ENCODE data around the gene MAPK8. TPM values are rescaled to one million over a fixed set of nuclear protein-coding genes. Genes with fewer than 3 reads are reported as not detected.

The MAPK8 gene
- total and polyA plus RNA-seq, 3 donors from 2014 or later, result 91.8 to 114 (median 98.8) TPM

DNA sequence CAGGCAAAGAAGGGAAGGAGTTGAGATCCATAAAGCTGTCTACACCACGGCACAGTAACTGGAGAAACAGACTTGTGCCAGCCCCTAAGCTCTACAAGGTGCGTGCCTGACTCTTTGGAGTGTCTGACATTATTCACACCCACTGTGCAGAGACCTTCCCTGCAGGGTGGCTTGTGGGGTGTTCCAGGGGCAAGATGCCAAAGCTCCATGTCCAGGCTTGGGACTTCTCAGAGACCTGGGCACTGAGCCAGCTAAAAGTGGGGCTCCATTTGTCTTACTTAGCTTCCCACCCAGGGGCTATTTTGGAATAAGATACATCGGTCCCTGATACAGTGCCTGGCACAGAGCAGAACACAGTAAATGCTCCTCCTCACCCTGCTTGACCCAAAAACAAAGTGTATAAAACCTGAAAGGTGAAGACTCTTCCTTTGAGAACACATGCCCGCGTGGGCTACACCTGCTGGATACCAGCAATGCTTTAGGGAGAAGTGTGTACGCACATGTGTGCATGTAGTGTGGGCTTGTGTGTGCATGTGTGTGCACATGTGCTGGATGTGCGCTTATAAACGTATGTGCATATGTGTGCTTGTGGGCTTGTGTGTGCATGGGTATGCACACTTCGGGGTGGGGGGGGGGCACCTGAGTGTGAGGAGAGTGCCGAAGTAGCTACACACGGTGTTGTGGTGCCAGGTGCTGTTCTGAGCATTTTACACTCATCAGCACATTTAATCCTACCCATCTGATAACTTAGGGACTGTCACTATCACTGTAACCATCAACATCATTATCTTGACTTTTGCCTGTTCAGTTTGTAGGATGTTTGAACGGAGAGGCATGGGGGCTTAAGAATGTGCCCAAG lies 155.4 kb downstream of the MAPK8 start:
- no peak overlapping the region for H3K4me3 ChIP-seq
- H3K27ac ChIP-seq, result no peak overlapping the region
- no peaks in the 10 kb centered on the region for H3K36me3 ChIP-seq (ENCODE audit: low read depth, missing control alignments)
- TF ChIP-seq, protein P1, sequence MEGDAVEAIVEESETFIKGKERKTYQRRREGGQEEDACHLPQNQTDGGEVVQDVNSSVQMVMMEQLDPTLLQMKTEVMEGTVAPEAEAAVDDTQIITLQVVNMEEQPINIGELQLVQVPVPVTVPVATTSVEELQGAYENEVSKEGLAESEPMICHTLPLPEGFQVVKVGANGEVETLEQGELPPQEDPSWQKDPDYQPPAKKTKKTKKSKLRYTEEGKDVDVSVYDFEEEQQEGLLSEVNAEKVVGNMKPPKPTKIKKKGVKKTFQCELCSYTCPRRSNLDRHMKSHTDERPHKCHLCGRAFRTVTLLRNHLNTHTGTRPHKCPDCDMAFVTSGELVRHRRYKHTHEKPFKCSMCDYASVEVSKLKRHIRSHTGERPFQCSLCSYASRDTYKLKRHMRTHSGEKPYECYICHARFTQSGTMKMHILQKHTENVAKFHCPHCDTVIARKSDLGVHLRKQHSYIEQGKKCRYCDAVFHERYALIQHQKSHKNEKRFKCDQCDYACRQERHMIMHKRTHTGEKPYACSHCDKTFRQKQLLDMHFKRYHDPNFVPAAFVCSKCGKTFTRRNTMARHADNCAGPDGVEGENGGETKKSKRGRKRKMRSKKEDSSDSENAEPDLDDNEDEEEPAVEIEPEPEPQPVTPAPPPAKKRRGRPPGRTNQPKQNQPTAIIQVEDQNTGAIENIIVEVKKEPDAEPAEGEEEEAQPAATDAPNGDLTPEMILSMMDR (IDR thresholded peaks at IDR 0.05), result no peak
- no peak for TF ChIP-seq POLR2A (IDR thresholded peaks at IDR 0.05)
- H3K4me1 ChIP-seq, result peaks cover 28% of the 10 kb centered on the region
- H3K27me3 ChIP-seq, result no peaks in the 10 kb centered on the region
- intact Hi-C loops (cut with DNase I; ENCODE audit: low total_unique reads), result no loop called here
- 88 to 93% methylated on average over 11 to 12 of the region's 12 CpGs for WGBS, 2 donors
- H3K9me3 ChIP-seq, result no peaks in the 10 kb centered on the region
- no peak for DNase-seq

DNA sequence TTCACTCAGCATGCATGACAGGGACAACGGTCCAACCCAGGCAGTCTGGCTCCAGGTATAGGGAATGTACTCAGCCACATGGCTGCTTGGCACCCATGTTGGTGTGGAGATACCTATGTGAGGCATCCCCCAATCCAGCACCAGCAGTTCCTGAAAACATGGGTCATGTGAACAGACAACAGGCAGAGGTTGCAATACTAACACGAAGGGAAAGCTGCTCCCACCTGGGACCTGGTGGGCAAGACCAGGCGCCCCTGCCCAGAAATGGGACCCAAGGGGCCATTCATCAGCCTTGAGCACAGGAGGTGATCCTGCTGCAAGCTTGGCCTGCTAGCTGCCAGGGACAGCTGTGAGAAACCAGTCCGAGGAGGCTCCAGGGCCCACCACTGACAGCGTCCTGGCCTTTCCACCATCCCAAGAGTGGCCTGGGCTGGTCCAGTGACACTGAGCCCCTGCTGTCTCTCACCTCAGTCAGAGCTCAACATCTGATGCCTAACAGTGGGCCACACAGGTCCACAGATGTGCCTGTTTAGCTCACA lies 156.1 kb downstream of the MAPK8 start:
- H3K27ac ChIP-seq, result no peak overlapping the region
- no peaks in the 10 kb centered on the region for H3K36me3 ChIP-seq (ENCODE audit: low read depth, missing control alignments)
- peaks cover 28% of the 10 kb centered on the region for H3K4me1 ChIP-seq
- no peaks in the 10 kb centered on the region for H3K27me3 ChIP-seq
- H3K9me3 ChIP-seq, result no peaks in the 10 kb centered on the region
- intact Hi-C loops (cut with DNase I; ENCODE audit: low total_unique reads), result no loop called here
- DNase-seq, result no peak
- H3K4me3 ChIP-seq, result no peak overlapping the region
- TF ChIP-seq POLR2A (IDR thresholded peaks at IDR 0.05), result no peak
- TF ChIP-seq, protein P1 (IDR thresholded peaks at IDR 0.05), result no peak
- WGBS, 2 donors, result 85 to 93% methylated on average over 2 to 5 of the region's 5 CpGs

DNA sequence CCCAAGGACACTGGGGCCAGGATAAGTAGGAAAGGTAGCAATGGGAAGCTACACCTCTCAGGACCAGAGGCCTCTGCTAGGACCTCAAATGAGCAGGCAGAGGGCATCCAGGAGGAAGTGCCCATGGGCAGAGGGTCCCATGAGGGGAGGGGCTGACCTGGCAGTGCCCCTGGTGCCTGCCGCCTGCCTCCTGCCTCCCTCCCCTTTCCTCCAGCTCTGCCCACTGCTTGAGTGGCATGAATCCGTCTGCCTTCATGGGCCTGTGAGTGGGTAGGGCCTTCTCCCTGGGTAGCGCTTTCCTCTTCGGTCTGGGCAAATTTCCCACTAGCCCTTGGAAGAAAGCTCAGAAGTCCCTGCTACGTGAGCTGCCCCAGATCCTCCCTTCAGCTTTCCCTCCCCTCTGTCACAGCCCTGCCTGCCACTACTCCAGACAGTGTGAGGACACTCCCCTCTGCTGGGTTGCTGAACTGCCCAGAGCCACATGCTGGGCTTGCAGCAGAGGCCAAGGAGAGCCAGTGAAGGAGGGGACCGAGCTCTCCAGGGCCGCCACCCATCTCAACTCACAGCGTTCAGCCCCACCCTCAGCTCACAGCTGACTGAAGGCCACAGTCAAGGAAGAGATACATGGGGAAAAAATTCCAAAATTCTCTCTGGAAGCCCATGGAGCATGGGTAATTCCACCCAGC lies 157.0 kb downstream of the MAPK8 start:
- WGBS, 2 donors, result 48 to 63% methylated on average over 8 of the region's 8 CpGs
- Histone ChIP-seq H3K36me3 (ENCODE audit: low read depth, missing control alignments) (no peaks in the 10 kb centered on the region), H3K9me3 (no peaks in the 10 kb centered on the region), H3K27ac (no peak overlapping the region), H3K4me3 (no peak overlapping the region), H3K4me1 (peaks cover 28% of the 10 kb centered on the region), H3K27me3 (no peaks in the 10 kb centered on the region)
- TF ChIP-seq POLR2A (IDR thresholded peaks at IDR 0.05), result no peak
- TF ChIP-seq, protein P1 (IDR thresholded peaks at IDR 0.05), result no peak
- peak; percentile 86 for DNase-seq
- intact Hi-C loops (cut with DNase I; ENCODE audit: low total_unique reads), result no loop called here

DNA sequence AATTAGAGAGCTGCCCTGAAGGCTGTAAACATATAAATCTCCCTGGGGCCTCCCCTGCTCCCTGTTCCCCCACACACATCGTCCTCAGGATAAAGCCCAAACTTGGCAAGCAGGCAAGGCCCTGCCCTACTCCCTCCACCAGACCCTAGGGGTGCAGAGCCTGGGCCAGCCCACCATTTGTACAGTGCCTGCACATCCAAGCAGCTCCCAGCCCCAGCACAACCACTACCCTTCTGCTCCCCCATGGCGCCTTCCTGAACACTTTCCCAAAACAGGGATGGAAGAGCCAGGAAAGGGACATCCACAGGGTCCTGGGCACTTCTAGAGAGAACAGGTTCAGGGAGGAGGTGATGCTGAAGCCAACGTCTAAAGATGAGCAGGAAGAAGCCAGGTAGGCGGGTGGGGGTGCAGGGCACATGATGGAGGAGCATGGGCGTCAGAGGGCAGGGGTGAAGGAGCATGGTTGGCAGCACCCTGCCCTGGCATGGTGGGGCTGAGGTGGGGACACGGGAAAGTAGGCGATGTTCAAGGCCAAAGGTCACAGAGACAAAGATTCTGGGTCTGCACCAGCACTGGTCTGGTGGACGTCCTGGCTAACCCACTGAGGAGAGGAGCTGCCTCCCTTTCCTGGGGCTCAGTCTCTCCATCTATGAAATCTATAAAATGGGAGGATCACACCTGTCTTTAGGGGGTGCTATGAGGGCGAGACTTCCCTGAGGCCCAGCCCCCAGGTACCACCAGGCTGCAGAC lies 157.8 kb downstream of the MAPK8 start:
- DNase-seq, result no peak
- no peaks in the 10 kb centered on the region for H3K36me3 ChIP-seq (ENCODE audit: low read depth, missing control alignments)

More for the DNA sequence above, 157.8 kb downstream of the MAPK8 start:
- intact Hi-C loops (cut with DNase I; ENCODE audit: low total_unique reads), result no loop called here
- H3K27me3 ChIP-seq, result no peaks in the 10 kb centered on the region
- H3K4me3 ChIP-seq, result no peak overlapping the region
- 70 to 75% methylated on average over 9 of the region's 9 CpGs for WGBS, 2 donors
- H3K27ac ChIP-seq, result no peak overlapping the region
- TF ChIP-seq, protein P1 (IDR thresholded peaks at IDR 0.05), result no peak
- no peak for TF ChIP-seq POLR2A (IDR thresholded peaks at IDR 0.05)
- H3K4me1 ChIP-seq, result peaks cover 29% of the 10 kb centered on the region
- no peaks in the 10 kb centered on the region for H3K9me3 ChIP-seq
